GM21737 (cell line): ENCODE results near the gene CD180.
"Not testable (repeated sequence)": the region's sequence is repeated elsewhere in the genome, so short reads cannot be mapped to it uniquely, and the experiment has no call there.

Source experiments
- ATAC-seq: cut with Tn5 transposase; IDR thresholded peaks from one replicate; pipeline ENCODE4 v1.9.1; 2021; ENCODE audit warnings: mild to moderate bottlenecking, moderate library complexity; ENCODE audit not compliant: unreplicated experiment

The CD180 gene

DNA sequence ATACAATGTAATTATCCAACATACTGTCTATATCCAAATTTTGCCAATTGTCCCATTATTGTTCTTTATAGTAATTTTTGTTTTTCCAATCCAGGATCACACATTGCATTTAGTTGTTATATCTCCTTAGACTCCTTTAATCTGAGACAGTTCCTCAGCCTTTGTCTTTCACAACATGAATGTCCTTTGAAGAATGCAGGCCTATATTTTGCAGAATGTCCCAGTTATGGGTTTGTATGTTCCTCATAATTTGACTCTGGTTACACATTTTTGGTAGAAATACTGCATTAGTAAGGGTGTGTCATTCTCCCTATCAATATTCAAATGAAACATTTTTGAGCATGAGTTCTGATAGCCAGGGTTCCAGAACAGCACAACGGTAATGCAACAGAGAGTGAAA is 6.7 kb downstream of the CD180 start:
- no peak for ATAC-seq

DNA sequence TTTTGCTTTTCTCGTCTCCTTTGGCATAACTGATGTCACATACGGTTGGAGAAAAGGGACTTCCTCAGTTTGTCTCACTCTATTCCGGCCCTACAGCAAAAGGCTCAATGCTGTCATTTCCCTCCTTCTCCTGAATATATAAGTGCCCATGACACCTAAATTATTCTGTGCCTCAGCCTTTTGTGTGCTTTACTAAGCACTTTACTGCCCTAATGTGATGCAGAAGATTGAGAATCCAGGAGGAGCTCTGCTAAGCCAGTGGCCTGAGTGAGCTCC is 7.6 kb downstream of the CD180 start:
- no peak for ATAC-seq

DNA sequence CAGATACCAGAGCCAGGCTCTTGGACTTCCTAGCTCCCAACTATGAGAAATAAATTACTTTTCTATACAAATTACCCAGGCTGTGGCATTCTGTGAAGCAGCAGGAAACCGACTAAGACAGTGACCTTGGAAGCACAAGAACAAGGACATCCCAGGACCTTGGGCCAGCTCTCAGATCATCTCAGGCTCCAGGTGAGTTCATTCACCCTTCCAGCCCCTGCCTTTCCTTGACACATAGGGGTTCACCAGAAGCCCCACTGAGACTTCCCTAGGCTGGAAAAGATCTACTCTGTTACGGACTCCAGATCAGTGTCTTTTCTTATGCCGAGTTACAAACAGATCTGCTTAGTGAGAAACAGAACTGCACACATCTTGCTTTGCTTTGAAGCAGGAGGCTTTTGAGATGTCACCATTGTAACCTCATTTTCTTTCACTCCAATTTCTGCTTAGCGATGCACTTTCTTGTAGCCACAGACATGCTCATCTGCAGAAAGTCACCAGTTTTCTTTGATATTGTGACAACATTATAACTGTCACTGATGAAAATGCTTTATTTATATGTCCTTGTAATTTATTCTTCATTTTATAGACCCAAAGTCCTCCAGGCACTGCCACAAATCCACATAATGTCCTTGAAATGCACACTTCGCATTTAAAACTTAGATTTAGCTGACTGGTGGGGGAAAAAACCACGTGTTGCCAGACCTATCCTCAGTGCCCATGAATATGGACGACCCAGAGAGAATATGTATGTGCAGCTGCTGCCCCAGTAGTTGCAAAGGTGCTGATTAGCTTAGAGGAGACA is 8.1 kb downstream of the CD180 start:
- no peak for ATAC-seq

DNA sequence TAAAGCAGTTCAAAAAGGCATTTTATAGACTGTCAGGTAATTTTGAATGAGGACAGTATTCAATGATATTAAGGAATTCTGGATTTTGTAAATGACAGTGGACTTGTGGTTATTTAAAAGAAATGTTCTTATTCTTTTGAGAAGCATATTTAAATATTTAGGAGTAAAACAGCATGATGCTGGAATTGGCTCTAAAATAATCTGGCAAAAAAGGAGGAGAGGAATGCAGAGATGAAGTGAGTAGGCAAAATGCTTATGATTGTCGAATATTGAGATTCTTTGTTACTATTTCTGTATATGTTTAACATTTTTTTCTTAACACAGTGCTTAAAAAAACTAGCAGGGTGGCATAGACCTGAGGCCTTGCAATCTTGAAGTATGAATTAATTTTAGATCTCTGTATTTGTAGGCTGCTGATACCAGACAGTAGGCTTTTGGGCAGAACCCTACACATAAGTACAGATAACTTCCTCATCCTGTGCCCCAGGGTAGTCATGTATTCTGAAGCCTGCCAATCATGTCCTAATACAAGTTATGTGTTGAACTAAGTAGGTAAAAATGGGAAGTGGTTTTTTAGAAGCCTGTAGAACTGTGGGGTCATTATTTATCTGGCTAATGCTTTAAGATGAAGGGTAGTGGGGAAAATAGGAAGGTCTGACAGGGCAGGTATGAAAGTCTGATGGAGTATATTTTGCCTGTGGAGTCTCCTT is 9.4 kb downstream of the CD180 start:
- ATAC-seq, result no peak

DNA sequence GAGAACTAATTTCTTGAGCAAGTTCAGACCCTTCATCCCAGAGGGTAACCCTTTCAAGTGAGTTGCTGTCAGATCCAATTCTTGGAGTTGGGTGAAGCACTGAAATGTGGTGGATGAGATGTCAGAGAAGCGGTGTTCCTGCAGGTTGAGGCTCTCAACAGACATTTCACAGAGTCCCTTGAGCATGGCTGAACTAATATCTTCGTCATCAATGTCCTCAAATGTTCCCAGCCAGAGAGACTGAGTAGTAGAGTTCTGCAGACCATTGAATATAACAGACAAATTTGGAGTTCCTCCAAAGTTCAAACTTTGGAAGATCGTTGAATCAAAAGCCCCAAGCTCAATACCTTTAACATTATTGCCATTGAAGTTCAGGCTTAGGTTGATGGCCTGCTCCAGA is 12.7 kb downstream of the CD180 start:
- no peak for ATAC-seq

DNA sequence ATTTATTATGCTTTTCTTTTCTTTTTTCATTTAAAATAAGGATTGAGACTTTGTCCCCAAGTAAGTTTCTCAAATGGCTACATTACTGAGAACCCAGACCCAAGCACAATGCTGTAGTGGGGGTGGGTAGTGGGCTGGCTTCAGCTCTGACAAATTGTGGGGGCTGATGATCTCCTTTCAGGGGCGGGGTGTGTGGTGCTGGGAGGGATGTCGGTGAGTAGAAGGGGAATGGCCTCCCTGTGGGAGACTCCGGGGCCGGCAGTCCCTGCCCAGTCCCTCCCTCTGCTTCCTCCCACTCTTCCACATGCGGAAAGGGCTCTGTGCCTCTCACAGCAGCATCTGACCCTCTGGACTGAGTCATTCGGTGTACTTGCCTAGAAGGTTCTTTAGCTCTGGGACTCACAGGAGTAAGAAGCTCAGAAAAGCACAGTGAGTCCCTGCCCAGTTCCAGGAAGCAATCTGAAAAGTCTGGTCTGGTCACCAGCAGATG is 14.3 kb downstream of the CD180 start:
- no peak for ATAC-seq

DNA sequence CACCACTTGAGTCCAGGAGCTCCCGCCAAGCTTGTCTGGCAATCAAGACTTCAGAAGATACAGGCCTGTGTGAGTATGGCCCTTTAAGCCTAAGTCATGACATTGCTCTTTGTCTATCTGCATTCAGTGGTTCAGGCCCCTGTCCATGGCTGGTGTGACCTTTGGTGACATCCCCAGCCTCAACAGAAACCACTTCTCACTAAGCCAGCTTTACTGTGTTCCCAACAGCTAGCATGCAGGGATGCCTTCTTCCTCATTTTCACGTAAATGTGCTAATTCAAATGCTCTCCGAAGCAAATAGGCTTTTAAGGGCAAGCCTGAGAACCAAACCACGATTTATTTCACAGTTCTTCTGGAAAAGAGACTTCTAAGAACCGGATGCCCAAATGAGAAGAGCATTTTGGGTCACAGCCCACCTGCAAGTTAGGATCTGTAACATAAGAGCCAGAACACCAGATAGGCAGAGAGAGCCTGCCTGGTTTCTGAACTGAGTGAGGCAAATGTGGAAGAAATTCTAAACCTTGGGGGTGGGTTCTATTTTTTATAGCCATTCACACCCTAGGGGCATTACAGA is 14.9 kb downstream of the CD180 start:
- ATAC-seq, result no peak

DNA sequence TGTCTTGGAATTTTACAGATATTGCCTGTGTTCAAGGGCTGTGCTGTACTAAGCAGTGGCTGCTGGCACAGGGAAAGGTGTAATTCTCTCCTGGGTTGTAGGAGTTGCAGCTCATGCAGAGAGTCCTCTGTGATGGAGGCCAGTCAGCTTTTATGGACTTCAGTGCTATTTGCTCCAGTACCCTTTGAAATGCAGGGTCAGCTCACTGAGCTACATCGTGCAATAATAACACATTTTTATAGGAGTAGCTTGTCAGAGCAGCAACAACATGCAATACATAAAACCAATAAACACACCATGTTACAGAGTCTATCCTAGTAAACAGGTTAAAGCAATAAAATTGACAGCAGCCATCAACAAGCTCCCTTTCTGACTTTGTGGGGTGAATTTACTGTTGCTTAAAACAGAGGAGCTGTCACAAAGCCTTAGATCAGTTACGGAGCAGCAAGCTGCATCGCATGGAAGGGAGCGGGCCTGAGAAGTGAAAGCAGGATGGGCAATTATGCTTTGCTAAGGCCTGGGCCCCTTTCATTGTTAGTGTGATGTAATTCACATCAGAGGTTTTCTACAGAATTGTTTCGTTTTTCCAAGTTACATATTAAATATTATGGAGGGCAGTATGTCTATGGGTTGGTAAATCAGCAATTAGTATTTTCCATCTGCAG is 16.8 kb downstream of the CD180 start:
- no peak for ATAC-seq

DNA sequence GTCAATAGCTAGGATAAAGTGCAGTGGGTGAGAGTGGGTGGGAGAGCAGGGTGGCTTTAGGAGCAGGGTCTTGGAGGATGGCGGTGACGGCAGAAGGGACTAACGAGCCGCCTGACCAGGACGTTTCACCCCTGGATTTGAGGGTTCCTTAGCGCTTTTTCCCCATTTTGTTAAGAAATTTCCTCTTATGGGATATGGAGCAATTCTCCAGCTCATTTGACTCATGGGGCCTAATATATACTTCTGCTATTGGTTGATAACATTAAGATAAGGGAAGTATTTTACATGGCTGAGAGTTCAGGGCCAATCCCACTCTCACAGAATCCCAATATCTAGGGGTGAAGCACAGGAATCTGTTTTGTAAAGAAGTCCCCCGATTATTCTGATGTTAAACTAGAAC is 17.6 kb downstream of the CD180 start:
- no peak for ATAC-seq

DNA sequence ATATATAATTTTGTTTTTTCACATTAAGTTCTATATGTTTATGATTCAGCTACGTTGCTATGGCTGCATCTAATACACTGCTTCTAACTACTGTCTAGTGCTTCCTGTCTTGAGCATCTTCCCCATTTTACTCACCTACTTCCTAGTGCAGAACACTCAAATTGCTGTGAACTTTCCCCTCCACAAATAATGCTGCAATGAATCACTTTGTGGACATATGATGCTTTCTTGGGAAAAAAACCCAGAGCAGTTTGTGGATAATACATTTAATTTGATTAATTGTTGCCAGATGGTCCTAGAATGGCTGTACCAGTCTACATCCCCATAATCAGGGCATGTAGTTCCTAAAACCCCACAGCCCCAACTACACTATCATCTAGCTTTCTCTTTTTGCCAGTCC is 18.5 kb downstream of the CD180 start:
- ATAC-seq, result no peak

DNA sequence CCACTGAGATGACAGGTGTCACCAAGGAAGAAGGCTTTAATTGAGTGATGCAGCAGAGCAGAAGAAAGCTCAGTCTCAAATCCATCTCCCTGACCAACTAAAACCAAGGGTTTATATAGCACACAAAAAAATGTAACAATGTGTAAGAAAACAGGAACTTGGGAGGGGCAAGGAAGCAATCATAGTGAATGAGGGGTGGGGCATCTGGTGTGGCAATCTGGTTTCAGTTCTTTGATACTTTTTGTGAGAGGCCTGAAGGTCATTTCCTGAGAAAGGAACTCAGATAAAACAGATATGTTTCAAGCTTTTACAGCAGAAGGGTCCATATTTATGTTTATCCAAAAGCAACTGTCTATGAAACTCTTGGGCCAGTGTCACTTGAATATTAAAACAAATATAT is 19.7 kb downstream of the CD180 start:
- ATAC-seq, result no peak

DNA sequence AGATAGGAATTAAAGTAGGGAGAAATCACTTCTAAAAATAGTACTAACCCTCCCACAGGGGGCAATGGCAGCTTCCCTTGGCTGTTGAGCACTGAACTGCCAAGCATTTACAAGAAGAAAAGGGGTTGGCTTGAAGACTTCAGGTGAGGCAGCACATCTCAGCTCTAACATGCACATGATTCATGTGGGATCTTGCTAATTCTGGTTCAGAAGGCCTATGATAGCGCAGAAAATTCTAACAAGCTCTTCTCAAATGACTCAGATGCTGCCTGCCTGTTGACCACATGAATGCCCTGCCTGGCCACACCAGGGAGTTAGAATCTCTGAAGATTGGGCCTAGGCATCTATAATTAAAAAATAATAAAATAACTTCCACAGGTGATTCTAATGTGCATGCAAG is 22.6 kb downstream of the CD180 start:
- no peak for ATAC-seq

DNA sequence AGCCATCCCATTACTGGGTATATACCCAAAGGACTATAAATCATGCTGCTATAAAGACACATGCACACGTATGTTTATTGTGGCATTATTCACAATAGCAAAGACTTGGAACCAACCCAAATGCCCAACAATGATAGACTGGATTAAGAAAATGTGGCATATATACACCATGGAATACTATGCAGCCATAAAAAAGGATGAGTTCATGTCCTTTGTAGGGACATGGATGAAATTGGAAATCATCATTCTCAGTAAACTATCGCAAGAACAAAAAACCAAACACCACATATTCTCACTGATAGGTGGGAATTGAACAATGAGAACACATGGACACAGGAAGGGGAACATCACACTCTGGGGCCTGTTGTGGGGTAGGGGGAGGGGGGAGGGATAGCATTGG is 23.2 kb downstream of the CD180 start:
- ATAC-seq, result not testable (repeated sequence)

DNA sequence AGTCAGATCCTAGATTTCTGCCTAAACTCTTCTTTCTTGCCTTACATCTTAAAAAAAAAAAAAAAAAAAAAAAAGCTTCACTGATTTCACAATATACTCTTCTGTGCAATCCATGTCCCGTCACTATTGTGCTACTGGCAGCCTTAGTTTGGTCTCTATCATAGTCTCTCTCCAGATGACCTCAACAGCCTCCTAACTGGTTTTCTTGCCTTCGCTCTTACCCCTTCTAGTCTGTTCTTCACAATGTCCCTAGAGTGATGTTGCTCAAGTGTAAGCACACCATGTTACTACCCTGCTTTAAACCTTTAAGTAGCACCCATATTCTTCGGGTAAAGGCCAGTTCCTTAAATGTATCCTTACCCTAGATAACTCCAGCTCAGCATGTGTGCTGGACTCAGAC is 25.8 kb downstream of the CD180 start:
- ATAC-seq, result no peak

DNA sequence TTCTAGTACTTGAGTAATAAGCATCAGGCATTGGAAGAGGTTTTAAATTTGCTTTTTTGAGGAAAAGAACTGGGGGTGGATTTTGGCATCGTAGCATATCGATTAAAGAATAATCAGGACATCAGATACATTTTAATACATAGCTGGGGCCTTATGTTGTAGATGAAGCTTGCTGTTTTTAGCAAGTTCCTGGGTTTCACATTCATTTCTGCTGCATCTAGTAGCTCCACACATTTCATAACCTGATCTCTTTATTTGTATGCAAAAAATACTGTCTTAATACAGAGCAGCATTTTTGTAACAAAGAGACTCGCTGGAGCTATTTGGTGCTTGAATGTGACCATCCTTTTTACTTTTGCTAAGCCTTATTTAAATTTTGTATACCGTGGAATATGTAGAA is 28.5 kb downstream of the CD180 start:
- ATAC-seq, result no peak

DNA sequence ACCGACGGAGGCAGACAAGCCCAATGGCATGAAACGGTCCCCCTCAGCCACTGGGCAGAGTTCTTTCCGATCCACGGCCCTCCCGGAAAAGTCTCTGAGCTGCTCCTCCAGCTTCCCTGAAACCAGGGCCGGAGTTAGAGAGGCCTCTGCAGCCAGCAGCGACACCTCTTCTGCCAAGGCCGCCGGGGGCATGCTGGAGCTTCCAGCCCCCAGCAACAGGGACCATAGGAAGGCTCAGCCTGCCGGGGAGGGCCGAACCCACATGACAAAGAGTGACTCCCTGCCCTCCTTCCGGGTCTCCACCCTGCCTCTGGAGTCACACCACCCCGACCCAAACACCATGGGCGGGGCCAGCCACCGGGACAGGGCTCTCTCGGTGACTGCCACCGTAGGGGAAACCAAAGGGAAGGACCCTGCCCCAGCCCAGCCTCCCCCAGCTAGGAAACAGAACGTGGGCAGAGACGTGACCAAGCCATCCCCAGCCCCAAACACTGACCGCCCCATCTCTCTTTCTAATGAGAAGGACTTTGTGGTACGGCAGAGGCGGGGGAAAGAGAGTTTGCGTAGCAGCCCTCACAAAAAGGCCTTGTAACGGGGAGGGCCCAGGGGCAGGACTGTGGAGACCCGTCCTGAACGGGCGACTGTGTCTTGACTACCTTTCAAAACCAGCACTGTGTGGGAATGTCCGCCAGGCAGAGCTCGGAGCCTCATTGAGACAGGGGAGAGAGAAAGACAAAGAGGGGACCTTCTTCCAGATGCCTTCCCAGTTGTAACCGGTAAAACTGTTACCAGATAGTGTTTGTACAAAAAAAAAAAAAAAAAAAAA is 29.9 kb downstream of the CD180 start:
- peak; percentile 43 for ATAC-seq

DNA sequence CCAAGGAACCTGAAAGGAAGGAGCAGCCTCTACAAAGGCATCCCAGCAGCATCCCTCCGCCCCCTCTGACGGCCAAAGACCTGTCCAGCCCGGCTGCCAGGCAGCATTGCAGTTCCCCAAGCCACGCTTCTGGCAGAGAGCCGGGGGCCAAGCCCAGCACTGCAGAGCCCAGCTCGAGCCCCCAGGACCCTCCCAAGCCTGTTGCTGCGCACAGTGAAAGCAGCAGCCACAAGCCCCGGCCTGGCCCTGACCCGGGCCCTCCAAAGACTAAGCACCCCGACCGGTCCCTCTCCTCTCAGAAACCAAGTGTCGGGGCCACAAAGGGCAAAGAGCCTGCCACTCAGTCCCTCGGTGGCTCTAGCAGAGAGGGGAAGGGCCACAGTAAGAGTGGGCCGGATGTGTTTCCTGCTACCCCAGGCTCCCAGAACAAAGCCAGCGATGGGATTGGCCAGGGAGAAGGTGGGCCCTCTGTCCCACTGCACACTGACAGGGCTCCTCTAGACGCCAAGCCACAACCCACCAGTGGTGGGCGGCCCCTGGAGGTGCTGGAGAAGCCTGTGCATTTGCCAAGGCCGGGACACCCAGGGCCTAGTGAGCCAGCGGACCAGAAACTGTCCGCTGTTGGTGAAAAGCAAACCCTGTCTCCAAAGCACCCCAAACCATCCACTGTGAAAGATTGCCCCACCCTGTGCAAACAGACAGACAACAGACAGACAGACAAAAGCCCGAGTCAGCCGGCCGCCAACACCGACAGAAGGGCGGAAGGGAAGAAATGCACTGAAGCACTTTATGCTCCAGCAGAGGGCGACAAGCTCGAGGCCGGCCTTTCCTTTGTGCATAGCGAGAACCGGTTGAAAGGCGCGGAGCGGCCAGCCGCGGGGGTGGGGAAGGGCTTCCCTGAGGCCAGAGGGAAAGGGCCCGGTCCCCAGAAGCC is 30.8 kb downstream of the CD180 start:
- ATAC-seq, result peak; percentile 84

DNA sequence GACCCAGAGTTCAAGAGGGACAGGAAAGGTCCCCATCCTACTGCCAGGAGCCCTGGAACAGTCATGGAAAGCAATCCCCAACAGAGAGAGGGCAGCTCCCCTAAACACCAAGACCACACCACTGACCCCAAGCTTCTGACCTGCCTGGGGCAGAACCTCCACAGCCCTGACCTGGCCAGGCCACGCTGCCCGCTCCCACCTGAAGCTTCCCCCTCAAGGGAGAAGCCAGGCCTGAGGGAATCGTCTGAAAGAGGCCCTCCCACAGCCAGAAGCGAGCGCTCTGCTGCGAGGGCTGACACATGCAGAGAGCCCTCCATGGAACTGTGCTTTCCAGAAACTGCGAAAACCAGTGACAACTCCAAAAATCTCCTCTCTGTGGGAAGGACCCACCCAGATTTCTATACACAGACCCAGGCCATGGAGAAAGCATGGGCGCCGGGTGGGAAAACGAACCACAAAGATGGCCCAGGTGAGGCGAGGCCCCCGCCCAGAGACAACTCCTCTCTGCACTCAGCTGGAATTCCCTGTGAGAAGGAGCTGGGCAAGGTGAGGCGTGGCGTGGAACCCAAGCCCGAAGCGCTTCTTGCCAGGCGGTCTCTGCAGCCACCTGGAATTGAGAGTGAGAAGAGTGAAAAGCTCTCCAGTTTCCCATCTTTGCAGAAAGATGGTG is 31.6 kb downstream of the CD180 start:
- no peak for ATAC-seq

DNA sequence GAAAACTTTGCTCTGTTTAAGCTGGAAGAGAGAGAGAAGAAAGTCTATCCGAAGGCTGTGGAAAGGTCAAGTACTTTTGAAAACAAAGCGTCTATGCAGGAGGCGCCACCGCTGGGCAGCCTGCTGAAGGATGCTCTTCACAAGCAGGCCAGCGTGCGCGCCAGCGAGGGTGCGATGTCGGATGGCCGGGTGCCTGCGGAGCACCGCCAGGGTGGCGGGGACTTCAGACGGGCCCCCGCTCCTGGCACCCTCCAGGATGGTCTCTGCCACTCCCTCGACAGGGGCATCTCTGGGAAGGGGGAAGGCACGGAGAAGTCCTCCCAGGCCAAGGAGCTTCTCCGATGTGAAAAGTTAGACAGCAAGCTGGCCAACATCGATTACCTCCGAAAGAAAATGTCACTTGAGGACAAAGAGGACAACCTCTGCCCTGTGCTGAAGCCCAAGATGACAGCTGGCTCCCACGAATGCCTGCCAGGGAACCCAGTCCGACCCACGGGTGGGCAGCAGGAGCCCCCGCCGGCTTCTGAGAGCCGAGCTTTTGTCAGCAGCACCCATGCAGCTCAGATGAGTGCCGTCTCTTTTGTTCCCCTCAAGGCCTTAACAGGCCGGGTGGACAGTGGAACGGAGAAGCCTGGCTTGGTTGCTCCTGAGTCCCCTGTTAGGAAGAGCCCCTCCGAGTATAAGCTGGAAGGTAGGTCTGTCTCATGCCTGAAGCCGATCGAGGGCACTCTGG is 32.6 kb downstream of the CD180 start:
- no peak for ATAC-seq
